HL-60 (cell line): ENCODE results near the gene ZNF598.

Source experiments
- CTCF ChIP-seq: IDR thresholded peaks from one replicate; pipeline ENCODE4 v1.5.1; 2011; ENCODE audit warnings: low read length, control low read depth, inconsistent platforms; ENCODE audit not compliant: insufficient read depth
- GABPA ChIP-seq: IDR thresholded peaks from 2 replicates; pipeline ENCODE4 v1.6.1; 2012; ENCODE audit warnings: low read depth
- POLR2AphosphoS5 ChIP-seq: IDR thresholded peaks from 2 replicates; pipeline ENCODE4 v1.6.1; 2012; ENCODE audit warnings: low read depth
- REST ChIP-seq: IDR thresholded peaks from 2 replicates; pipeline ENCODE4 v1.6.1; 2012; ENCODE audit warnings: low read depth; ENCODE audit not compliant: insufficient replicate concordance

GRCh38 chr16:1982991-1983543 lies 26.6 kb downstream of the ZNF598 start:
- TF ChIP-seq CTCF = no peak
- TF ChIP-seq POLR2AphosphoS5 = no peak
- TF ChIP-seq REST = no peak
- no peak for TF ChIP-seq GABPA
